ENCODE measurements around the gene PSD2.

The PSD2 gene

GRCh38 chr5:139763930-139764791 lies 31.4 kb upstream of the PSD2 start:
- DNase-seq: no peak

GRCh38 chr5:139764886-139765408 lies 30.7 kb upstream of the PSD2 start:
- no peak for DNase-seq

GRCh38 chr5:139765409-139766217 lies 30.0 kb upstream of the PSD2 start:
- DNase-seq: no peak

DNA sequence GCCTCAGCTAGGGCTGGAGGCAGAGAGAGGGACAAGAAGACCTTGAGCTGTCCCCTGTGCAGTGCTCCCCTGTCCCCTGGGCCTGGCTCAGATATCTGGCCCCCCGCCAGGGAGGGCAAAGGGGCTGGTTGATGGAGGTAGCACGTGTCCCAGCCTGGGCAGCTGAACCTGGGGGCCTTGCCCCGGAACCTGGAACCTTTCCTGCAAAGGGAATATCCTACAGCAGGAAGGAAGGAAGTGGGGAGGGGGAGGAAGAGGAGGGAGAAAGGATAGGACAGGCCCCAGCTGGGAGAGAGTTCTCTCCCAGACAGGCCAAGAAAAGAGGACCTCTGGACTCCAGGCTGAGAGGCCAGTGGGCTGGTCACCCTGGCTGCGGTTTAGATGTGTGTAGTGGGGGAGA lies 27.6 kb upstream of the PSD2 start:
- no peak for DNase-seq

DNA sequence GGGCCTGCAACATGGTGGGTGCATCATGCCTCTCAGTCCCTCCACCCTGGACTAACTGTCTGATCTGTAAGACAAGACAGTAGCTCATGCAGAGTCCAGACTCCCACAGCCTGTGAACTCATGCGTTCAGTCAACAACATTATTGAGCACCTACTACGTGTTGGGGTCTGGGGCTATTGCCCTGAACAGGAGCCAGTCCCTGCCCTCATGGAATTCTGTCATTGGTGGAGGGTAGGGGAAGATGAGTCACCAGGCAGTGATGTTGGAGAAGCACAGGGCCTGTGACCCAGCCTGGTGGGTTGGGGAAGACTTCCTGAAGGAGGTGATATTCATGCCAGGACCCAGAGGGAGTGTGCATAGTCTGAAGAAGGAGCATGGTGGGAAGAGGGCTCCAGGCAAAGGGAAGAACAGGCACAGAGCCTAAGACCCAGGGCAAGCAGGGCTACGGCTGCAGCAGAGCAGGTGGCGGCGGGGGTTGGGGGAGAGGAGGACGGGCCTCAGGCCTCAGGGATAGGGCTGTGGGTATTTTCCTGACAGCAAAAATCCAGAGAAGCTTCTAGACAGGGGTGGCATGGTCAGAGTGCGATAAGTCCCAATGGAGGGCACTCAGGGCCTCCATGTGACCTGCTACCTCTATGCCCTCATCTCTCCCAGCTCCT lies 26.7 kb upstream of the PSD2 start:
- no peak for DNase-seq

DNA sequence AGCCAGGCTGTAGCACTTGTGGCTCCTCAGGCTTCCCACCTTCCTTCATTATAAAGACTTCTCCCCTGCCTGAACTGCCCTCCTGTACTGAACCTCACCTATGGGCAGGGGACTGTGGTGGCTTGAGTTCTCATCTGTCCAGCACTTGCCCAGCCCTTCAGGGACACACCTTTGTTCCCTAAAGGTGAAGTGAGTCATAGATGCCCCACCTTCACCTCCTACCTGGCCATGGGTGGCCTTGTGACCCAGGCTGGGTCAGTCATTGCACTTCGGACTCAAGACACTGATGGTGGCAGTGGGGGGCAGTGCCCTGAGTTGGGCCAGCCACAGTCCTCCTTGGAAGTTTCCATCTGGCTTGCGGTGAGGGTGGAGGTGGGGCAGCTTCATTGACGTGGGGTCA lies 26.1 kb upstream of the PSD2 start:
- no peak for DNase-seq

DNA sequence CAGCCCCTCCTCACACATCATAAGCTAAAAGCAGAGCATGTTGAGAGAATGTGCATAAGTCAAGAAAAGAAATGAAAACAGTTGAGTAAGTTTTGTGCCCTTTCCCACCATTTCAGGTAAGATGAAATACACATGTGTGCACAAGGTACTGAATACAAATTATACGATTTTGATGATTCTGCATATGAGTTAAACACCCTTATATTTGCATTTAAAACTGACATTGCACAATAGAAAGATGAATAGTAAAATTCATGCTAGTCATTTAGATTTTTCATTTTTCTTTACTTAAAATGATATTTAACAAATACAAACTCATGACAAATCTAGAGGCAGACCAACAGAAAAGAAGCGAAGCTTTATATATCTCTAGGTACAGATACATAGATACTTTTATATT lies 24.9 kb upstream of the PSD2 start:
- no peak for DNase-seq

DNA sequence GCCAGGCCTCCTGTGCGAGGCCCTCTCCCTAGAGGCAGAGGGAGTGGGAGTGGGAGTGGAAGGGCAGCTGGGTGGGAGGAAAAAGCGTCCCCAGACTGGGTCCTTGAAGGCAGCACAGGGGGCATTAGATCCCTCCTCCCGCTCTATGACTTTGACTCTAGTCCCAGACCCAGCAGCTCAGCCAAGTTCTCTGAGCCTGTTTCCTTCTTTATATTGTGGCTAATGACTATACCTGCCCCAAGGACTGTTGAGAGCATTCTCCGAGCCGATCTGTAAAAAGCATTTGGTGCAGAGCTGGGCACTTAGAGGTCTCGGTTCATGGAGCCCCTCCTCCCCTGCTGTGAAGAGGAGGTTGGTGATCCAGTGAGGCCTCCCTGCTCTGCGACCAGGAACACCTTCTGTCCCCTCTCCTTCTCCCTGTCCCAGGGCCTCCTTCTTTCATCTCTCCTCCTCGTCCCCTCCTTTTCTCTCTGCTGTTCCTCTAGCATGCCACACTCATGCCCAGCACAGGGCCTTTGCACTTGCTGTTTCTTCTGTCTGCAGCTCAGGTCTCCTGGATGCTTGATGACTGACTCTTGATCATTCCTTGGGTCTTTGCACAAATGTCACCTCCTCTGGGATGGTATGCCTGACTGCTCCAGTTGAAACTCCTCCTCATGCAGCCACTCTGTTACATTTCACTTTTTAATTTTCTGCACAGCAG lies 23.4 kb upstream of the PSD2 start:
- no peak for DNase-seq

DNA sequence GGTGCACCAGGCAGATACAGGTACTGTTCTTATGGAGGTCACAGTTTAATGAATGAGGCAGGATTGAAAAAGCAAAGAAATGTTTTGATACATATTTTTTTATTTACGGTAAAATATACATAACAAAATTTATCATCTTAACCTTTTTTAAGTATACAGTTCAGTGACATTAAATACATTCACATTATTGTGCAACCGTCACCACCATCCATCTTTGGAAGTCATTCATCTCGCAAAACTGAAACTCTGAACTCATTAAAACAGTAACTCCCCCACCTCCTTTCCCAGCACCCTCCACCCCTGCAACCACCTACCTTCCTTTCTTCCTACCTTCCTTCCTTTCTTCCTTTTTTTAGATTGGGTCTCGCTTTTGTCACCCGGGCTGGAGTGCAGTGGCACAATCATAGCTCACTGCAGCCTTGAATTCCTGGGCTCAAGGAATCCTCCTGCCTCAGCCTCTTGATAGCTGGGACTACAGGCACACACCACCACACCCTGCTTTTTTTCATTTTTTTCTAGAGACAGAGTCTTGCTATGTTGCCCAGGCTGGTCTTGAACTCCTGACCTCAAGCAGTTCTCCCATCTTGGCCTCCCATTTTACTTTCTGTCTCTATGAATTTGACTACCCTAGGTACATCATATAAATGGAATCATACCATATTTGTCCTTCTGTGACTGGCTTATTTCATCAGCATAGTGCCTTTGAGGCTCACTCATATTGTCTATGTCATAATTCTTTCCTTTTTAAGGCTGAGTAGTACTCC lies 22.5 kb upstream of the PSD2 start:
- DNase-seq: no peak

GRCh38 chr5:139774980-139775661 lies 20.5 kb upstream of the PSD2 start:
- DNase-seq: no peak

- DNase-seq: no peak
These were observed 19.7 kb upstream of the PSD2 start for GRCh38 chr5:139775872-139776271.

DNA sequence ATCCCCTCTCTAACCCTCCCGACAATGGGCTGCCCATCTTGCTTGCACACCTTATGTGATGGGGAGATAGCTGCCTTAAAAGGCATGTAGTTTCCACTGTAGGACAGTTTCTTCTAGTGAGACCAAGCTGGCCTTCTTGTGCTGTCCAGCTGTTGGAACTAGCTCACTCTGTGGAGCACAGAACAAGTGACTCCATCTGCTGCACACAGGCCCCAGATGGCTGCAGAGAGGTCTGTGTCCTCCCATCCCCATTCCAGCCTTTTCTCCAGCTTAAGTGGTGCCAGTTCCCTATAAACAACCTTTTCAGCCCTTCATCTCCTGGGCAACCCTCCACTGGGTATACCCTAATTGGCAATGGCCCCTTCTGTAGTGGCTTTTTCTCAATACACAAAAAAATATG lies 18.7 kb upstream of the PSD2 start:
- DNase-seq: no peak

- no peak for DNase-seq
These were observed 12.1 kb upstream of the PSD2 start for GRCh38 chr5:139783436-139783965.

DNA sequence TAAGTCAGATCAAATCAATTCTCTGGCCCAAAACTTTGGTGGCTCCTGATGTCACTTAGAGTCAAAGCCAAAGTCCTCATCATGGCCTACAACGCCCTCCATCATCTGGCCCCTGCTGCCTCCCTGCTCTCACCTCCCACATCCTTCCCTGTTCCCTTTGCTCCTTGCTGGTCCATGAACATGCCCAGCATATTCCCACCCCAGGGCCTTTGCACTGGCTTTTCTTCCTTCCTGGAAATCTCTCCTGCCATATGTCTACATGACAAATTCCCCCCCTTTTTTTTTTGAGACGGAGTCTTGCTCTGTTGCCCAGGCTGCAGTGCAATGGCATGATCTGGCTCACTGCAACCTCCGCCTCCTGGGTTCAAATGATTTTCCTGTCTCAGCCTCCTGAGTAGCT lies 11.1 kb upstream of the PSD2 start:
- no peak for DNase-seq

DNA sequence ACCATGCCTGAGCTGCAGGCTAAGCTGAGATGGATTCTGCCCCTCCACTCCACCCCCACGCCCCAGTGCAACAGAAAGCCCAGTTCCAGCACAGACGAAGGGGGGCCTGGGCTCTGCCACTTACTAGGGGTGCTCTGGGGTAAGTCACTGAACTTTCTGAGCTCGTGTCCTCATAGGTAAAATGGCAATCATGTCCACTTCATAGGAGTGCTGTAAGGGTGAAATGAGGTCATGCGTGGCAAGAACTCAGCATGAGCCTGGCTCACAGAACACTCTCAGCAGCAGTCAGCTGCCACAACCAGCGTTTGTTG lies 8.4 kb upstream of the PSD2 start:
- DNase-seq: no peak

GRCh38 chr5:139787568-139788293 lies 7.9 kb upstream of the PSD2 start:
- DNase-seq: peak; percentile 4

DNA sequence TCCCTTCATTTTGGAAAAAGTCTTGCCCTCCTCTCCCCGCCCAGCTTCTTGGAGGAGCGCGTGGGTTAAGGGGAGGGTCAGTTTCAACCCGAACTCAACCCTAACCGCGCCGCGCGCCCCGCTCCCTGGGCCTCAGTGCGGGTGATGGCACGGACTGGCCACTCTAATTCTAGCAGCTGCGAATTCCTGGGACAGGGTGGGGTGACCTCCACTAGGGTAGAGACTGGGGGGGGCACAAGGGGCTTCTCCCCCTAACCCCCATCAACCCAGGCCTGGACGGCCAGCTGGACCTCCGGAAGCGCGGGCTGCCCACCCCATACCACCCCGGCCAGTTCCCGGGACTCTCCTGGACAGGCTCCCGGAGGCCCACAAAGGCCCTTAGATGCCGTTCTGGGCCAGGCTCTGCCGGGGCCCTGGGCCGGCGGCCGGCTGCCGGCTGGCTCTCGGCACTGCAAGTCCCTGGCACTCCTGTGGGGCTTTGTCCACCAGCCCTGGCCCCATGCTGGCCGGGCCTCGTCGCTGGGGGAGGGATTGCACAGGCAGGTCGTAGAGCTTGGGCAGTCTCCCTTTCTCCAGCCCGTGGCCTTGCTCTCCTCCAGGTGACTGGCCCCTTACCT lies 7.2 kb upstream of the PSD2 start:
- DNase-seq: no peak

DNA sequence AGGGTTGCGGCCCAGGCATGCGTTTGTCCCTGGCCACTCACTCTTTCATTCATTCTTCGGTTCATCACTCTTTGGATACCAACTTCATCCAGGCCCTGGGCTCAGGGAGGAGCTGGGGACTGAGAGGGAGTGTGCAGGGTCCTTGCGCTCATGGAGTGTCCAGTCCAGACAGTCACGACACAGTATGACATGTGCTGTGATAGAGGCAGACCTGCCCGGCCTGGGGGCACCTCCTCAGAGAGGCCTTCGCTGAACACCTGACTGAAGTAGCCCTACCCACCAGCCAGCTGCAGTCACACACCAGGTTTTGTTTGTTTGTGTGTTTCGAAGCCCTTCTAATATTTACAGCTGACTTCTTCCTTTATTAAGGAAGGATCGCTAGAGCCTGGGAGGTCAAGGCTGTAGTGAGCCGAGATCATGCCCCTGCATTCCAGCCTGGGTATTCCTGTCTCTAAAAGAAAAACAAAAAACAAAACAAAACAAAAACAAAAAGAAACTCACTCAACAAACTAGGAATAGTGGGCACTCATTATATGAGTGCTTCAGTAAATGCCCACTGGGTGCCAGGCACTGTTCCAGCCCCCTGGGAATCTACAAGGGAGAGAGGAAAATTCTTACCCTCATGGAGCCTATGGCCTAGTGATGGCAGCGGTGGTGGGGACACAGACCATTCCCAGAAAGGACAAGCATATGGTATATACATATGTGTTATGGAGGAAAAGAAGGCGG lies 6.3 kb upstream of the PSD2 start:
- DNase-seq: no peak

DNA sequence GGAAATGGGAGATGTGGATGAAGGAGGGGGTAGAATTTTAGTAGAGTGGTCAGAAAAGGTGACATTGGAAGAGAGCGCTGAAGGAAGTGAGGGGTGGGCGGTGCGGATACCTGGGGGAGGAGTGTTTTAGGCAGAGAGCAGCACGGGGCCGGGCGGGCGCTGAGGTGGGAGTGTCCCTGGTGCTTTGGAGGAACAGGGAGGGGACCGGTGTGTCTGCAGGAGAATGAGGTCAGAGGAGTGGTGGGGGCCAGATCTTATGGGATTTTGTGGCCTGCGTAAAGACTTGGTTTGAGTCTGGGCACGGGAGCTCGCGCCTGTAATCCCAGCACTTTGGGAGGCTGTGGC lies 5.8 kb upstream of the PSD2 start:
- no peak for DNase-seq

GRCh38 chr5:139792218-139792617 lies 3.4 kb upstream of the PSD2 start:
- DNase-seq: no peak

Measured in DMS153 (cell line).